Measurements from ENCODE around the gene NCAPD2. TPM values are rescaled to one million over a fixed set of nuclear protein-coding genes. Genes with fewer than 3 reads are reported as not detected.

The NCAPD2 gene
- total RNA-seq, 1 experiment from 2014 or later: 114 TPM

- peak overlapping the region in 1 of 2 experiments; percentile 37; a peak in 1 of 5 replicates for H3K4me3 Mint-ChIP-seq
- H3K9ac ChIP-seq (ENCODE audit: extremely low read depth, insufficient read length, low read length): no peak overlapping the region
These were observed 40.8 kb upstream of the NCAPD2 start for GRCh38 chr12:6452944-6453630.

More at GRCh38 chr12:6452944-6453630, 40.8 kb upstream of the NCAPD2 start:
- H3K9me3 Mint-ChIP-seq: no peaks in the 10 kb centered on the region
- no peak for DNase-seq
- Histone ChIP-seq H3K4me1 (ENCODE audit: insufficient read depth, low read length) (peaks cover 11% of the 10 kb centered on the region; the same call in 1 of the 2 replicates), H3K27me3 (ENCODE audit: insufficient read depth, low read length) (no peaks in the 10 kb centered on the region), H3K4ac (ENCODE audit: low read depth, low read length) (no peak overlapping the region), H3K18ac (ENCODE audit: insufficient read length, low read depth, low read length) (no peak overlapping the region), H3K56ac (ENCODE audit: insufficient read length, low read depth, low read length) (no peak overlapping the region), H3K79me1 (ENCODE audit: insufficient read depth, low read depth, low read length, poor library complexity, severe bottlenecking) (no peaks in the 10 kb centered on the region), H4K8ac (replicated peaks; ENCODE audit: insufficient read length, low read depth, low read length) (no peak overlapping the region), H3K23me2 (ENCODE audit: insufficient read length, low read depth, low read length, poor library complexity, severe bottlenecking) (peaks cover 3% of the 10 kb centered on the region), H4K5ac (ENCODE audit: insufficient read length, low read depth, low read length) (no peak overlapping the region), H3K23ac (ENCODE audit: insufficient read length, low read depth, low read length) (no peak overlapping the region), H2BK12ac (ENCODE audit: insufficient read length, low read depth, low read length) (no peak overlapping the region), H3K9me3 (ENCODE audit: control insufficient read depth, low read depth, low read length) (no peaks in the 10 kb centered on the region), H3K4me2 (ENCODE audit: insufficient read depth, insufficient read length, low read length) (no peak overlapping the region), H4K20me1 (ENCODE audit: control insufficient read depth, insufficient read depth, insufficient read length) (no peaks in the 10 kb centered on the region), H3K79me2 (ENCODE audit: insufficient read depth, low read length) (no peaks in the 10 kb centered on the region), H3T11ph (ENCODE audit: low read length) (no peak overlapping the region), H3K14ac (ENCODE audit: insufficient read depth, low read length) (0 out of 2 replicates have a peak overlapping the region, but pooled peaks have one; percentile 11), H3K27ac (ENCODE audit: insufficient read length, low read depth, low read length) (no peak overlapping the region), H2BK15ac (ENCODE audit: low read depth, low read length) (no peak overlapping the region), H2BK5ac (ENCODE audit: insufficient read length, low read length) (no peak overlapping the region), H2AK5ac (ENCODE audit: insufficient read length, low read length) (no peak overlapping the region), H2BK20ac (ENCODE audit: low read depth, low read length, poor library complexity, severe bottlenecking) (no peak overlapping the region), H2AFZ (ENCODE audit: low read length) (no peak overlapping the region), H4K91ac (ENCODE audit: insufficient read length, low read depth, low read length) (no peak overlapping the region), H2BK120ac (ENCODE audit: low read depth, low read length, poor library complexity, severe bottlenecking) (no peak overlapping the region)
- H3K36me3 Mint-ChIP-seq (ENCODE audit: insufficient read depth in 1 of 3, low read depth in 3 of 3): peaks cover 5 to 9% (median 6%) of the 10 kb centered on the region in 3 experiments; a peak in 6 of 7 replicates
- H3K27me3 Mint-ChIP-seq (ENCODE audit: low read depth): no peaks in the 10 kb centered on the region; the same call in none of the 2 replicates
- no CpG with 5 or more reads among the region's 17 CpGs for WGBS (ENCODE audit: extremely low coverage, insufficient read length, low lambda C conversion rate)
- H3K4me1 Mint-ChIP-seq: peaks cover 39% of the 10 kb centered on the region in 2 experiments
- TF ChIP-seq, protein P1, sequence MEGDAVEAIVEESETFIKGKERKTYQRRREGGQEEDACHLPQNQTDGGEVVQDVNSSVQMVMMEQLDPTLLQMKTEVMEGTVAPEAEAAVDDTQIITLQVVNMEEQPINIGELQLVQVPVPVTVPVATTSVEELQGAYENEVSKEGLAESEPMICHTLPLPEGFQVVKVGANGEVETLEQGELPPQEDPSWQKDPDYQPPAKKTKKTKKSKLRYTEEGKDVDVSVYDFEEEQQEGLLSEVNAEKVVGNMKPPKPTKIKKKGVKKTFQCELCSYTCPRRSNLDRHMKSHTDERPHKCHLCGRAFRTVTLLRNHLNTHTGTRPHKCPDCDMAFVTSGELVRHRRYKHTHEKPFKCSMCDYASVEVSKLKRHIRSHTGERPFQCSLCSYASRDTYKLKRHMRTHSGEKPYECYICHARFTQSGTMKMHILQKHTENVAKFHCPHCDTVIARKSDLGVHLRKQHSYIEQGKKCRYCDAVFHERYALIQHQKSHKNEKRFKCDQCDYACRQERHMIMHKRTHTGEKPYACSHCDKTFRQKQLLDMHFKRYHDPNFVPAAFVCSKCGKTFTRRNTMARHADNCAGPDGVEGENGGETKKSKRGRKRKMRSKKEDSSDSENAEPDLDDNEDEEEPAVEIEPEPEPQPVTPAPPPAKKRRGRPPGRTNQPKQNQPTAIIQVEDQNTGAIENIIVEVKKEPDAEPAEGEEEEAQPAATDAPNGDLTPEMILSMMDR (conservative IDR thresholded peaks at IDR 0.05): no peak
- peak overlapping the region in 2 of 3 experiments; percentile 67 to 95; a peak in 4 of 7 replicates for H3K27ac Mint-ChIP-seq

Data from H9 (cell line).